PC-9 (cell line): ENCODE data around the gene C16orf86. TPM values are rescaled to one million over a fixed set of nuclear protein-coding genes. Genes with fewer than 3 reads are reported as not detected.

Experiments
- BruUV-seq: library from RNA; stranded (reverse); fragments of 400-500 nt; replicated peaks from 2 replicates; lab custom pipeline; 2021; lab: Mats Ljungman, UMichigan
- CTCF ChIA-PET: fragments of 300-600 bp; sonication (Branson Sonifier 250); formaldehyde crosslinking; loops from one replicate; lab custom pipeline; 2022; ENCODE audit warnings: antibody characterized with exemption; lab: Charles Lee
- POLR2A ChIA-PET: fragments of 300-600 bp; sonication (Branson Sonifier 250); formaldehyde crosslinking; loops from one replicate; lab custom pipeline; 2022; ENCODE audit warnings: antibody characterized with exemption; ENCODE audit not compliant: unreplicated experiment; lab: Charles Lee
- DNase-seq, 2 experiments: peaks; one replicate each; pipeline versions ENCODE4 v3.0.0 to v3.0.0-alpha.2; 2015 to 2022; ENCODE audit warnings: mixed read lengths in 1 of 2
- H2AFZ ChIP-seq: fragments of 200-600 bp; sonication (generic); 2 replicates; pipeline ENCODE4 v1.8.1; 2017; ENCODE audit warnings: antibody characterized with exemption
- H3F3A ChIP-seq: fragments of 200-600 bp; sonication (generic); 2 replicates; pipeline ENCODE4 v1.8.1; 2017; ENCODE audit warnings: antibody characterized with exemption, mild to moderate bottlenecking, low read depth; ENCODE audit not compliant: insufficient read depth
- H3K27ac ChIP-seq: fragments of 200-600 bp; sonication (generic); 2 replicates; pipeline ENCODE4 v1.6.1; 2016; ENCODE audit warnings: mixed run types
- H3K27me3 ChIP-seq: fragments of 200-600 bp; sonication (generic); 2 replicates; pipeline ENCODE4 v1.6.1; 2016; ENCODE audit warnings: low read depth, mixed run types; ENCODE audit not compliant: insufficient read depth
- H3K36me3 ChIP-seq: fragments of 200-600 bp; sonication (generic); 2 replicates; pipeline ENCODE4 v1.6.1; 2016; ENCODE audit warnings: low read depth, mixed run types
- H3K4me1 ChIP-seq: fragments of 200-600 bp; sonication (generic); replicated peaks from 2 replicates; pipeline ENCODE4 v1.6.1; 2016; ENCODE audit warnings: mixed run types; ENCODE audit not compliant: insufficient read depth
- H3K4me2 ChIP-seq: fragments of 200-600 bp; sonication (generic); 2 replicates; pipeline ENCODE4 v1.6.1; 2017; ENCODE audit warnings: mixed run types
- H3K4me3 ChIP-seq: fragments of 200-600 bp; sonication (generic); 2 replicates; pipeline ENCODE4 v1.6.1; 2016; ENCODE audit warnings: mixed run types
- H3K79me2 ChIP-seq: fragments of 200-600 bp; sonication (generic); 2 replicates; pipeline ENCODE4 v1.6.1; 2017; ENCODE audit warnings: low read depth, mixed run types
- H3K9me2 ChIP-seq: fragments of 200-600 bp; sonication (generic); 2 replicates; pipeline ENCODE4 v1.8.1; 2017; ENCODE audit warnings: mild to moderate bottlenecking; ENCODE audit not compliant: insufficient read depth
- H3K9me3 ChIP-seq: fragments of 200-600 bp; sonication (generic); 2 replicates; pipeline ENCODE4 v1.8.1; 2016; ENCODE audit warnings: low read depth; ENCODE audit not compliant: insufficient read depth
- H4K20me1 ChIP-seq: fragments of 200-600 bp; sonication (generic); 2 replicates; pipeline ENCODE4 v1.8.1; 2017; ENCODE audit not compliant: insufficient read depth
- CTCF ChIP-seq: fragments of 200-600 bp; sonication (generic); conservative IDR thresholded peaks from 2 replicates; pipeline ENCODE4 v1.6.1; 2017; ENCODE audit warnings: mixed run types, antibody characterized with exemption, mild to moderate bottlenecking, moderate library complexity
- EZH2 ChIP-seq: fragments of 200-600 bp; sonication (generic); IDR thresholded peaks from 2 replicates; pipeline ENCODE4 v1.8.0; 2017; ENCODE audit warnings: antibody characterized with exemption, low read depth
- intact Hi-C: fragments of 100-400 bp; cut with micrococcal nuclease; formaldehyde crosslinking; loops from one replicate; pipeline ENCODE4 v1.10.0; 2022; ENCODE audit not compliant: unreplicated experiment
- total RNA-seq: library from RNA; stranded (reverse); gene quantifications from 2 replicates; pipeline ENCODE4 v1.2.3, GENCODE V29; 2021

Gene C16orf86
- total RNA-seq, 1 experiment from 2014 or later = 0.46 TPM

GRCh38 chr16:67673712-67674580 lies 7.3 kb downstream of the C16orf86 start:
- TF ChIP-seq EZH2 (no peak), CTCF (no peak)
- Histone ChIP-seq H3K4me1 (peaks cover 26% of the 10 kb centered on the region), H2AFZ (no peak overlapping the region), H3K9me3 (no peaks in the 10 kb centered on the region), H3K9me2 (no peaks in the 10 kb centered on the region), H3K79me2 (0 out of 2 replicates have a peak, but pooled peaks cover 3% of the 10 kb centered on the region), H3K36me3 (no peaks in the 10 kb centered on the region), H3K27me3 (no peaks in the 10 kb centered on the region), H3K4me2 (no peak overlapping the region), H3F3A (peaks cover 36% of the 10 kb centered on the region), H3K27ac (no peak overlapping the region), H3K4me3 (no peak overlapping the region), H4K20me1 (no peaks in the 10 kb centered on the region)
- ChIA-PET CTCF (no interaction called here), POLR2A (no interaction called here)
- intact Hi-C loops = loop anchor here (2.0 to 10.0 kb wide), 3 partner anchors 133 to 561 kb away; partner anchors contain the start of genes ESRP2, RANBP10 and TSNAXIP1
- DNase-seq = no peak
- no TSS peak for BruUV-seq

GRCh38 chr16:67674851-67675578 lies 8.4 kb downstream of the C16orf86 start:
- Histone ChIP-seq H3K36me3 (no peaks in the 10 kb centered on the region), H3K9me2 (no peaks in the 10 kb centered on the region), H3K4me3 (no peak overlapping the region), H3K27me3 (no peaks in the 10 kb centered on the region), H2AFZ (no peak overlapping the region), H3F3A (peaks cover 32% of the 10 kb centered on the region), H3K4me2 (no peak overlapping the region), H3K27ac (no peak overlapping the region), H3K4me1 (peaks cover 26% of the 10 kb centered on the region), H4K20me1 (no peaks in the 10 kb centered on the region), H3K9me3 (no peaks in the 10 kb centered on the region), H3K79me2 (0 out of 2 replicates have a peak, but pooled peaks cover 3% of the 10 kb centered on the region)
- ChIA-PET POLR2A (no interaction called here), CTCF (no interaction called here)
- TF ChIP-seq EZH2 (no peak), CTCF (no peak)
- DNase-seq = peak in 1 of 2 experiments; percentile 9
- no TSS peak for BruUV-seq
- intact Hi-C loops = loop anchor here (5.0 to 10.0 kb wide), 3 partner anchors 47 to 560 kb away; partner anchors contain the start of gene ESRP2

- Histone ChIP-seq H3K27ac (no peak overlapping the region), H3K4me3 (no peak overlapping the region), H3K4me1 (peaks cover 26% of the 10 kb centered on the region), H2AFZ (no peak overlapping the region), H3K27me3 (no peaks in the 10 kb centered on the region), H3K4me2 (no peak overlapping the region), H3F3A (peaks cover 32% of the 10 kb centered on the region), H3K36me3 (no peaks in the 10 kb centered on the region), H3K9me3 (no peaks in the 10 kb centered on the region), H3K9me2 (no peaks in the 10 kb centered on the region), H3K79me2 (0 out of 2 replicates have a peak, but pooled peaks cover 3% of the 10 kb centered on the region), H4K20me1 (no peaks in the 10 kb centered on the region)
- intact Hi-C loops = loop anchor here (5.0 to 10.0 kb wide), 3 partner anchors 47 to 559 kb away; partner anchors contain the start of gene ESRP2
- ChIA-PET CTCF (no interaction called here), POLR2A (no interaction called here)
- no peak for DNase-seq
- BruUV-seq = no TSS peak
- TF ChIP-seq CTCF (no peak), EZH2 (no peak)
Observed at GRCh38 chr16:67675579-67675935, 8.9 kb downstream of the C16orf86 start.
